Endometrial microvascular endothelial cells (primary cell): Measurements from ENCODE around the gene SLC4A1. TPM values are rescaled to one million over a fixed set of nuclear protein-coding genes. Genes with fewer than 3 reads are reported as not detected.

Experiments used
- in situ Hi-C: cut with HindIII; loops from 2 replicates; pipeline ENCODE4 v1.10.0; 2017; ENCODE audit warnings: low sequenced_read_pairs, low pct_unique_long_range_greater_than_20kb; ENCODE audit errors: inconsistent ontology term
- total RNA-seq: library from RNA; depleted of rRNA; stranded (reverse); fragments of >200 nt; gene quantifications from one replicate; pipeline ENCODE4 v1.2.3, GENCODE V29; 2015; ENCODE audit errors: inconsistent ontology term

SLC4A1 gene
- total RNA-seq, 1 donor from 2014 or later = not detected

- in situ Hi-C loops = no loop called here
These were observed 25.7 kb upstream of the SLC4A1 start for GRCh38 chr17:44293509-44294226.

- in situ Hi-C loops = no loop called here
These were observed 19.7 kb upstream of the SLC4A1 start for GRCh38 chr17:44287651-44288050.

- in situ Hi-C loops = no loop called here
These were observed 16.1 kb upstream of the SLC4A1 start for GRCh38 chr17:44284024-44284400.

- in situ Hi-C loops = no loop called here
These were observed 15.5 kb upstream of the SLC4A1 start for GRCh38 chr17:44283344-44284023.

- in situ Hi-C loops = no loop called here
These were observed 14.3 kb upstream of the SLC4A1 start for GRCh38 chr17:44282264-44282663.

GRCh38 chr17:44281570-44281969 lies 13.6 kb upstream of the SLC4A1 start:
- in situ Hi-C loops = no loop called here

GRCh38 chr17:44280392-44280937 lies 12.5 kb upstream of the SLC4A1 start:
- in situ Hi-C loops = no loop called here

- in situ Hi-C loops = no loop called here
These were observed 11.9 kb upstream of the SLC4A1 start for GRCh38 chr17:44279666-44280391.

GRCh38 chr17:44279346-44279665 lies 11.4 kb upstream of the SLC4A1 start:
- in situ Hi-C loops = no loop called here

- in situ Hi-C loops = no loop called here
These were observed 10.0 kb upstream of the SLC4A1 start for GRCh38 chr17:44277976-44278375.

- in situ Hi-C loops = no loop called here
These were observed 5.7 kb upstream of the SLC4A1 start for GRCh38 chr17:44273607-44274006.

- in situ Hi-C loops = no loop called here
These were observed 5.0 kb upstream of the SLC4A1 start for GRCh38 chr17:44272954-44273353.

- in situ Hi-C loops = no loop called here
These were observed 4.5 kb upstream of the SLC4A1 start for GRCh38 chr17:44272321-44272951.

GRCh38 chr17:44269535-44270240 lies 1.8 kb upstream of the SLC4A1 start:
- in situ Hi-C loops = no loop called here

- in situ Hi-C loops = no loop called here
These were observed 987 bp upstream of the SLC4A1 start for GRCh38 chr17:44268709-44269534.

- in situ Hi-C loops = no loop called here
These were observed 825 bp downstream of the SLC4A1 start for GRCh38 chr17:44267165-44267455.

- in situ Hi-C loops = no loop called here
These were observed 1.4 kb downstream of the SLC4A1 start for GRCh38 chr17:44266402-44267164.
